GM12875 (cell line): ENCODE data around the gene ALOX15B.

Experiments used
- H3K4me3 ChIP-seq: one replicate; pipeline ENCODE4 v1.5.1; 2011; ENCODE audit warnings: low read depth, low read length, control low read depth
- TF ChIP-seq, protein P1 (sequence below): IDR thresholded peaks from 2 replicates; pipeline ENCODE4 v1.5.1; 2011; ENCODE audit warnings: low read depth, mild to moderate bottlenecking, control low read depth, inconsistent platforms, low read length, moderate library complexity, borderline replicate concordance; ENCODE audit not compliant: insufficient read depth

Gene ALOX15B

GRCh38 chr17:8051831-8052230, 13.0 kb downstream of the ALOX15B start:
- no peak overlapping the region for H3K4me3 ChIP-seq
- TF ChIP-seq, protein P1, sequence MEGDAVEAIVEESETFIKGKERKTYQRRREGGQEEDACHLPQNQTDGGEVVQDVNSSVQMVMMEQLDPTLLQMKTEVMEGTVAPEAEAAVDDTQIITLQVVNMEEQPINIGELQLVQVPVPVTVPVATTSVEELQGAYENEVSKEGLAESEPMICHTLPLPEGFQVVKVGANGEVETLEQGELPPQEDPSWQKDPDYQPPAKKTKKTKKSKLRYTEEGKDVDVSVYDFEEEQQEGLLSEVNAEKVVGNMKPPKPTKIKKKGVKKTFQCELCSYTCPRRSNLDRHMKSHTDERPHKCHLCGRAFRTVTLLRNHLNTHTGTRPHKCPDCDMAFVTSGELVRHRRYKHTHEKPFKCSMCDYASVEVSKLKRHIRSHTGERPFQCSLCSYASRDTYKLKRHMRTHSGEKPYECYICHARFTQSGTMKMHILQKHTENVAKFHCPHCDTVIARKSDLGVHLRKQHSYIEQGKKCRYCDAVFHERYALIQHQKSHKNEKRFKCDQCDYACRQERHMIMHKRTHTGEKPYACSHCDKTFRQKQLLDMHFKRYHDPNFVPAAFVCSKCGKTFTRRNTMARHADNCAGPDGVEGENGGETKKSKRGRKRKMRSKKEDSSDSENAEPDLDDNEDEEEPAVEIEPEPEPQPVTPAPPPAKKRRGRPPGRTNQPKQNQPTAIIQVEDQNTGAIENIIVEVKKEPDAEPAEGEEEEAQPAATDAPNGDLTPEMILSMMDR: no peak

DNA sequence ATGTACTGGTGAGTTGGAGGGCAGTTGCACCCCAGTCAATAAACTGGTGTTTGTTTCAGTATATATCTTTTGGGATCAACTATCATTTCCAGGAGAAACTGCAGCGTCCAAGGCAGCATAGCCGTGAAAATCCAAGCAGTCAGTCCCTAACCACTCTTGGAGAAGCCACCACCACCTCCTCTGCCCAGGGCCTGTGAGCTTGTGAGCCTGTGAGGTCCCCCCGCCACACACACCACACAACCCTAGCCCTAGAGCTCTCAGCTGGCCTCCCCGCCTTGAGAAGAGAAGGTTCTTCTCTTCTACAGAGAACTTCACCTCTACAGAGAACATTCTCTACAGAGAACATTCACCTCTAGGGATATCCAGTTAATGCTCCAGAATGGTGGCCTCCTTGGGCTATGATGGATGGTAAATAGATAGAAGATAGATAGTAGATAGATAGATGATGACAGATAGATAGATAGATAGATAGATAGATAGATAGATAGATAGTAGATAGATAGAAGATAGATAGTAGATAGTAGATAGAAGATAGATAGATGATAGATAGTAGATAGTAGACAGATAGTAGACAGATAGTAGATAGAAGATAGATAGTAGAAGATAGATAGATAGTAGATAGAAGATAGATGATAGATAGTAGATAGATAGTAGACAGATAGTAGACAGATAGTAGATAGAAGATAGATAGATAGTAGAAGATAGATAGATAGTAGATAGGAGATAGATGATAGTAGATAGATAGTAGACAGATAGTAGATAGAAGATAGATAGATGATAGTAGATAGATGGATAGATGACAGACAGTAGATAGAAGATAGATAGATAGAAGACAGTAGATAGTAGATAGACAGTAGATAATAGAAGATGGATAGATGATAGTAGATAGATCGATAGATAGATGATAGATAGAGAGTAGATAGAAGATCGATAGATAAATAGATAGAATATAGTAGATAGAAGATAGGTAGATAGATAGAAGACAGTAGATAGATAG, 13.7 kb downstream of the ALOX15B start:
- TF ChIP-seq, protein P1: no peak
- no peak overlapping the region for H3K4me3 ChIP-seq

- TF ChIP-seq, protein P1: no peak
Observed at GRCh38 chr17:8053600-8053999, 14.7 kb downstream of the ALOX15B start.

GRCh38 chr17:8055851-8056231, 17.0 kb downstream of the ALOX15B start:
- H3K4me3 ChIP-seq: no peak overlapping the region
- TF ChIP-seq, protein P1: no peak

More at GRCh38 chr17:8053600-8053999, 14.7 kb downstream of the ALOX15B start:
- no peak overlapping the region for H3K4me3 ChIP-seq

DNA sequence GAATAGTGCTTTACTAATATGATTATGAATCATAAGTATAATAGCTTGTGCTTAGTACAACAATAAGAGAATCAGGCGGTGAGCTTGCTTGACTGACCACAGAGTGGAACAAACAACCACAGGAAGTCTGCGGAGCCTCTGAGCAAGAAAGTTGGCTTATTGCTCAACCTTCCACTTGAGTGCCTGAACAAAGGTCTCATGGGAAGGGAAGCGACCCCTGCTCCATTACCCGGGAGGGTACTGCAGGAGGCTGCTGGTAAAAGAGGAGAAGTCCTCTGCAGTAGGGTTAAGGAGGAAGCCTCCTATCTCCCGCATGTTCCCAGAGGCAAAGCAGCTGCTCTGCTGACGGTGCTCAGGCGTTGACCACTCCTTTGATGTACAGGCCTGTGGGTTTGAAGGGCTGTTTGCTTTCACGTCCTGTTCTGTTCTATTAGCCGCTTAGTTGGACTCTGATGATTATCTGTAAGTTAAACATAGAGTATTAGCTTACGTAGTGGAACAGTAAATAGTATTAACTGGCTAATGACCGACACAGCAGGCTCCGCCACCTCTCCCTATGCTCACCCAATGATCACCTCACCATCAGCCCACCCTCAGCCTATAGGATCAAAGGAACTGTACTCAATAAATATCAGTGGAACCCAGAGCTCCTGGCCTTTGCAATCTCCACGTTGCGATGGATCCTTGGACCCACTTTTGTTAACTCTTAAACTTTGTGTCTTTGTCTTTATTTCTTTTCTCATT, 17.5 kb downstream of the ALOX15B start:
- TF ChIP-seq, protein P1: no peak
- no peak overlapping the region for H3K4me3 ChIP-seq

DNA sequence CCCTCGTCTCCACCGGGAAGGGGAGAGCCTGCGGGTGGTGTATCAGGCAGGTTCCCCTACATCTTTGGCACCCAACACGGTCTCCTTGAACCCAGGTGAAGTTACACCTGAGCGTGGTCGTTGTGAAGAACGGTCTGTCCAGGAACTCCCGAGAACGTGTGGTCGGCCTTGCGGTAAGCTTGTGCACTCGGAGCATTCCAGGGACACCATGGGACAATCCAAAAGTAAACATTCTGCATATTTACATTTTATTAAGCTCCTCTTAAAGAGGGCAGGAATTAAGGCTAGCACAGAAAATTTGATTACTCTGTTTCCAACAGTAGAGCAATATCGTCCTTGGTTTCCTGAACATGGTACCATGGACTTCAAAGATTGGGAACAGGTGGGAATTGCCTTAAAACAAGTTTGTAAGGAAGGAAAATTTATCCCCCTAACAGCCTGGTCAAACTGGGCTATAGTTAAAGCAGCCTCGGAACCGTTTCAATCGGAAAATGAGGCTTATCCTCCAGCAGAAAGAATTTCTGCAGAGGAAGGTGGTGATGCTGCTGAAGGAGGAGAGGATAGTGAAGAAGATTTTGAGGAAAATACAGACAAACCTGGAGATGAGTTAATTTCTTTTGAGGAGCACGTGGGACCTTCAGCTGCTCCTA, 18.2 kb downstream of the ALOX15B start:
- H3K4me3 ChIP-seq: no peak overlapping the region
- TF ChIP-seq, protein P1: no peak
